ENCODE results near the gene DENND4A. TPM values are rescaled to one million over a fixed set of nuclear protein-coding genes. Genes with fewer than 3 reads are reported as not detected.
A peak's percentile ranks its signal among the peaks of the same experiment; 100 is the strongest.
"Not testable (repeated sequence)": the region's sequence is repeated elsewhere in the genome, so short reads cannot be mapped to it uniquely, and the experiment has no call there.

DENND4A gene
- total RNA-seq, 2 experiments from 2014 or later = 39.9 to 41.3 TPM

- intact Hi-C loops (cut with micrococcal nuclease) = no loop called here
- DNase-seq = no peak
- no peak overlapping the region for H3K4me3 Mint-ChIP-seq
- no peaks in the 10 kb centered on the region for H3K9me3 Mint-ChIP-seq
- peaks cover 26% of the 10 kb centered on the region for H3K4me1 Mint-ChIP-seq (ENCODE audit: low read depth)
- POLR2A ChIA-PET = no interaction called here
- CTCF ChIA-PET = no interaction called here
- H3K27ac Mint-ChIP-seq = peak overlapping the region; percentile 19
- peaks cover 7% of the 10 kb centered on the region for H3K36me3 Mint-ChIP-seq
- H3K27me3 Mint-ChIP-seq = no peaks in the 10 kb centered on the region
Observed at GRCh38 chr15:65783872-65784271, 8.2 kb downstream of the DENND4A start.

DNA sequence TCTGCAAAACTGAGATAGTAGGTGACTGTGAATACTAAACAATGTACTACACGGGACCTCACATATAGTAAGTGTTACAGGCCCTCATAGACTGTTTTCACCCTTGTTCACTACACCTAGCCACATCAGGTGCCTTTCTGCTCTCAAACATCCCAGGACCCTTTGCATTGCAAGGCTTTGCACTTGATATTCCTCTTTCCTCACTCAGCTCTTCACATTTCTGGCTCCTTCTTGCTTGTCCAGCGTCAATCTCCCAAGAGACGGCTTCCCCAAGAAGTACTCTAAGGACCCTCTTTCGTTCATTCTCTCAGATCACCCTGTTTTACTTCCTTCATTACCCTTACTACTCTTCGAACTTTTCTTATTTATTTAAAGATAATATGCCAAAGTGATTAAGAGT is 10.0 kb downstream of the DENND4A start:
- CTCF ChIA-PET = no interaction called here
- H3K9me3 Mint-ChIP-seq = no peaks in the 10 kb centered on the region
- H3K36me3 Mint-ChIP-seq = peaks cover 8% of the 10 kb centered on the region
- DNase-seq = no peak
- intact Hi-C loops (cut with micrococcal nuclease) = no loop called here
- H3K4me1 Mint-ChIP-seq (ENCODE audit: low read depth) = peaks cover 21% of the 10 kb centered on the region
- POLR2A ChIA-PET = interaction anchor here (0.6 to 1.2 kb wide), 2 partner anchors 9 to 13 kb away, joined by 6 read pairs; no protein-coding TSS in a partner anchor
- H3K27me3 Mint-ChIP-seq = no peaks in the 10 kb centered on the region
- H3K4me3 Mint-ChIP-seq = no peak overlapping the region
- H3K27ac Mint-ChIP-seq = no peak overlapping the region

- H3K4me3 Mint-ChIP-seq = not testable (repeated sequence)
Observed at GRCh38 chr15:65778701-65779100, 13.4 kb downstream of the DENND4A start.

DNA sequence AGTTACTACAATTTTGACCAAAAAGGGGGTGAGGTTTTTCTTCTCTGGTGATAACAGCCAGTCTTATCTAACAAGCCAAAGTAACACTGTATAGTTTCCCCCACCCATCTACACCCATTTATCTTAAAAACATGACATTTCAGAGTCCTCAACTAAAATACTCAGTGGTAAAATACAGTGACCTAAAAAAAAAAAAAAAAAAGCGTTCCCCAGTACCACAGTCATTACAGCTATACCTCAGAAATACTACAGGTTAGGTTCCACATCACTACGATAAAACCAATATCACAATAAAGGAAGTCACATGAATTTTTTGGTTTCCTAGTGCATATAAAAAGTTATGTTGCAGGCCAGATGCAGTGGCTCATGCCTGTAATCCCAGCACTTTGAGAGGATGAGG is 13.8 kb downstream of the DENND4A start:
- H3K27me3 Mint-ChIP-seq = no peaks in the 10 kb centered on the region
- H3K36me3 Mint-ChIP-seq = peaks cover 7% of the 10 kb centered on the region
- peaks cover 24% of the 10 kb centered on the region for H3K4me1 Mint-ChIP-seq (ENCODE audit: low read depth)
- intact Hi-C loops (cut with micrococcal nuclease) = no loop called here
- H3K9me3 Mint-ChIP-seq = no peaks in the 10 kb centered on the region
- ChIA-PET CTCF (no interaction called here), POLR2A (interaction anchor here (0.6 kb wide), 3 partner anchors 14 to 357 kb away, joined by 3 to 4 read pairs (median 3); partner anchors contain the start of gene DENND4A)
- H3K4me3 Mint-ChIP-seq = no peak overlapping the region
- peak overlapping the region; percentile 16 for H3K27ac Mint-ChIP-seq
- no peak for DNase-seq

More at GRCh38 chr15:65778701-65779100, 13.4 kb downstream of the DENND4A start:
- ChIA-PET POLR2A (interaction anchor here (0.6 kb wide), 2 partner anchors 99 to 357 kb away, joined by 3 read pairs; no protein-coding TSS in a partner anchor), CTCF (interaction anchor here (0.7 kb wide), 1 partner anchor 84 kb away, joined by 3 read pairs; no protein-coding TSS in a partner anchor)
- Mint-ChIP-seq H3K4me1 (ENCODE audit: low read depth) (peaks cover 22% of the 10 kb centered on the region), H3K27ac (peak overlapping the region; percentile 16)
- H3K27me3 Mint-ChIP-seq; DNase-seq; H3K9me3 Mint-ChIP-seq; intact Hi-C loops (cut with micrococcal nuclease); H3K36me3 Mint-ChIP-seq: not testable (repeated sequence)

DNA sequence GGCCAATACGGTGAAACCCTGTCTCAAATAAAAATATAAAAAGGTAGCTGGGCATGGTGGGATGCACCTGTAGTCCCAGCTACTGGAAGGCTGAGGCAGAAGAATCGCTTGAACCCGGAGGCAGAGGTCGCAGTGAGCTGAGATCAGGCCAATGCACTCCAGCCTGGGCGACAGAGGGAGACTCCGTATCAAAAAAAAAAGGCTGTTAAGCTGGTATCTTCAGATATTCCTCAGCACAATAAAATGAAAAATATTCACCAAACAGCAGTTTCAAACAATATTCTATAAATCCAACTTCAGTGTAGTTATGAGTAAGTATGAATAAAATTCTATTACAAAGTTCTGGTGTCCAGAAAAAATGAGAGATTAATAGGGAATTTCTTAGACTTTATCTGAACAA is 14.2 kb downstream of the DENND4A start:
- Mint-ChIP-seq H3K36me3 (peaks cover 7% of the 10 kb centered on the region), H3K4me1 (ENCODE audit: low read depth) (peaks cover 25% of the 10 kb centered on the region), H3K27ac (no peak overlapping the region), H3K27me3 (no peaks in the 10 kb centered on the region), H3K9me3 (no peaks in the 10 kb centered on the region), H3K4me3 (no peak overlapping the region)
- CTCF ChIA-PET = interaction anchor here (0.6 kb wide), 1 partner anchor 41 kb away, joined by 4 read pairs; no protein-coding TSS in a partner anchor
- intact Hi-C loops (cut with micrococcal nuclease) = no loop called here
- DNase-seq = no peak
- POLR2A ChIA-PET = interaction anchor here (0.6 kb wide), 1 partner anchor 14 kb away, joined by 4 read pairs; the partner anchor contains the start of gene DENND4A

DNA sequence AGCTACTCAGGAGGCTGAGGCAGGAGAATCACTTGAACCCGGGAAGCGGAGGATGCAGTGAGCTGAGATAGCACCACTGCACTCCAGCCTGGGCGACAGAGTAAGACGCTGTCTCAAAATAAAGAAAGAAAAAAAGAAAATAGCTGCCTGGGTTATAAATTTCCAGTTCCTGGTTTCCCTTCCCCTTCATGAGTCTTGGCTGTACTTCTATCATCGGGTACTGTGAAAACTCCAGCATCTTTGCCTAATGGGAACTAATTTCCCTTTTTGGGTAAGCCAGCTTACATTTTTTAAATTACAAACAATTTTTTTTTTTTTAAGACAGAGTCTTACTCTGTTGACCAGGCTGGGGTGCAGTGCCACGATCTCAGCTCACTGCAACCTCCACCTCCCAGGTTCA is 15.0 kb downstream of the DENND4A start:
- POLR2A ChIA-PET = interaction anchor here (0.6 kb wide), 1 partner anchor 14 kb away, joined by 3 read pairs; no protein-coding TSS in a partner anchor
- no peaks in the 10 kb centered on the region for H3K27me3 Mint-ChIP-seq
- H3K36me3 Mint-ChIP-seq = peaks cover 9% of the 10 kb centered on the region
- no peaks in the 10 kb centered on the region for H3K9me3 Mint-ChIP-seq
- peaks cover 29% of the 10 kb centered on the region for H3K4me1 Mint-ChIP-seq (ENCODE audit: low read depth)
- intact Hi-C loops (cut with micrococcal nuclease) = no loop called here
- H3K4me3 Mint-ChIP-seq = no peak overlapping the region
- CTCF ChIA-PET = interaction anchor here (0.6 kb wide), 1 partner anchor 41 kb away, joined by 4 read pairs; no protein-coding TSS in a partner anchor
- no peak overlapping the region for H3K27ac Mint-ChIP-seq
- DNase-seq = no peak

DNA sequence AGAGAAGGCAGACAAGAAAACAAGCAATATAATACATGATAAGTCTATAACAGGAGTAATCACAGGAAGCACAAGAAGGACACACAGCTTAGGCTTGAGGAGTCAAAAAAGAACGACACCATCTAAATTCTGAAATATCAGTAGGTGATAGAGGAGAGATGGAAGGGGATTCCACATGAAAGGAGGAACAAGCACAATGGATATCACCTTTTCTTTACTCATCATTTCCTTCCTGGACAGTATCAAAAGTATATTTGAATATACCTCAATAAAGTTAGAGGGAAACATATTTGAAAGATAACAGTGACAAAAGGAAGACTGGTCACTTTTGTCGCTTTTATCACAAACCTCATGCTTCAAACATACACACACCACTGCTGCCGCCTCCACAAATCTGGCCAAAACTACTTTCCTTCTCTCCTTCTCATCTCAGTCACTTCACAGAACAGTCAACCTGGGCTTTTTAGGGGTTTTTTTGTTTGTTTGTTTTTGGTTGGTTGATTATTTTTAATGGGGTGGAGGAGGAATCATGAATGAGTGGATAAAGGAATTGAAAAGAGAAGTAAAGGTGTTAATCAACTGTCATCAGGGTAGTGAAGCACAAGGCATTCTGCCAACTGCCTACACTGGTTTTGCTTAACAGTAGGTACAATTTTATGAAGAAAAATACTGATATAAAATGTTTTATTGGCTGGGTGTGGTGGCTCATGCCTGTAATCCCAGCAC is 18.5 kb downstream of the DENND4A start:
- peak overlapping the region; percentile 53 for H3K27ac Mint-ChIP-seq
- intact Hi-C loops (cut with micrococcal nuclease) = loop anchor here (1.0 kb wide), 1 partner anchor 12 kb away; no protein-coding TSS in a partner anchor
- peak; percentile 52 for DNase-seq
- no peaks in the 10 kb centered on the region for H3K27me3 Mint-ChIP-seq
- H3K4me1 Mint-ChIP-seq (ENCODE audit: low read depth) = peaks cover 40% of the 10 kb centered on the region
- POLR2A ChIA-PET = no interaction called here
- CTCF ChIA-PET = interaction anchor here (0.7 kb wide), 1 partner anchor 17 kb away, joined by 3 read pairs; no protein-coding TSS in a partner anchor
- H3K36me3 Mint-ChIP-seq = peaks cover 18% of the 10 kb centered on the region
- H3K4me3 Mint-ChIP-seq = no peak overlapping the region
- H3K9me3 Mint-ChIP-seq = no peaks in the 10 kb centered on the region

DNA sequence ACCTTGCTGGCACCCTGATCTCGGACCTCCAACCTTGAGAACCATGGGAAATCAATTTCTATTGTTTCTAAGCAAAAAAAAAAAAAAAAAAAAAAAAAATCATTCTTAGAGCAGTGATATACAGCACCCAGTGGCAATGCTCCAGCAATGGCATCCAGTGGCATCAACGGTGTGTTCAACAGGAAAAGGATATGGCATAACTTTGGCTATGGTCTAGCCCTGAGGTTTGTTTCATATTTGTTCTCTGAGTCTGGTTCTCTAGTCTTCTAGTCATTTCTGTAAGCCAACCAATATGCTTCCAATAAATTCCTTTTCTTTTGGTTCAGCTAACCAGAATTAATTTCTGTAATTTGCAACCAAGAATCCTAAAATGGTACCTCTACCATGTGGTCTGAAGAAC is 19.2 kb downstream of the DENND4A start:
- Mint-ChIP-seq H3K9me3 (no peaks in the 10 kb centered on the region), H3K27me3 (no peaks in the 10 kb centered on the region), H3K36me3 (peaks cover 21% of the 10 kb centered on the region), H3K4me1 (ENCODE audit: low read depth) (peaks cover 42% of the 10 kb centered on the region), H3K27ac (no peak overlapping the region), H3K4me3 (no peak overlapping the region)
- POLR2A ChIA-PET = no interaction called here
- intact Hi-C loops (cut with micrococcal nuclease) = loop anchor here (1.0 kb wide), 1 partner anchor 12 kb away; no protein-coding TSS in a partner anchor
- DNase-seq = no peak
- CTCF ChIA-PET = no interaction called here

DNA sequence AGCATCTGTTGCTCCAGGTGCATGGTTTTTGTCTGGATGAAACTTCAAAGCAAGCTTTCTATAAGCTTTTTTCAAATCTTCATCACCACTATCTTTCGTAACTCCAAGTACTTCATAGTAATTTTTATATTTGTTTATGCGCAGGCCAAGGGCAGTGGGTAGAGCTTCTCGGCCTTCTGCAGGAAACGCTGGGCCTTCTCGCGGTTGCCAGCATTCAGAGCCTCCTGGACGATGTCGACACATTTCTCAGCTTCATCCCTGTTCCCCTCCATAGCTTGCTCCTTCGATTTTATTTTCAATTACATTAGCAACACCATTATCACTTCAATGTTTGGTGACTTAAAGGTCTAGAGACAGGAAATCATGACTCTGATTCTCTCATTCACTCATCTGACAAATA is 20.2 kb downstream of the DENND4A start:
- no peaks in the 10 kb centered on the region for H3K9me3 Mint-ChIP-seq
- intact Hi-C loops (cut with micrococcal nuclease) = no loop called here
- H3K4me1 Mint-ChIP-seq (ENCODE audit: low read depth) = peaks cover 53% of the 10 kb centered on the region
- ChIA-PET CTCF (no interaction called here), POLR2A (no interaction called here)
- H3K4me3 Mint-ChIP-seq = no peak overlapping the region
- H3K36me3 Mint-ChIP-seq = peaks cover 23% of the 10 kb centered on the region
- H3K27me3 Mint-ChIP-seq = no peaks in the 10 kb centered on the region
- DNase-seq = no peak
- no peak overlapping the region for H3K27ac Mint-ChIP-seq

DNA sequence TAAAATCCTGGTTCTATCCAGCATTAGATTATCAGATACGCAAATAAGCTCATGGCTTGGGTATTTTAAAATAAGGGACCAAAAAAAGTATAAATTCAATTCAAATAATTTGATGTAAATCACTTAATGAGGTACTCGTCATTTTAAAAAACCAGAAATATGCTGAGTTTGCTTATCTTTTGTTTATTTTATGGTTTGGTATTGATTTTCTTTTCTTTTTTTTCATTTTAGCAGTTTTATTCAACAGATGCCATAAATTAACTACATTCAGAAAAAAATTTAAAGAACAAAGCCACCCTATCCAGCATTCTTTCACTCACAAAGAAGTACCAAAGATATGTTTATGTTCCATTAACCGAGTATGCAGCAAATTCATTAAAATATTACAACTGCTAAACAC is 22.6 kb downstream of the DENND4A start:
- H3K27ac Mint-ChIP-seq = no peak overlapping the region
- no peaks in the 10 kb centered on the region for H3K9me3 Mint-ChIP-seq
- peaks cover 53% of the 10 kb centered on the region for H3K4me1 Mint-ChIP-seq (ENCODE audit: low read depth)
- ChIA-PET CTCF (interaction anchor here (0.6 to 1.2 kb wide), 3 partner anchors 19 to 88 kb away, joined by 3 to 4 read pairs (median 3); no protein-coding TSS in a partner anchor), POLR2A (interaction anchor here (0.7 kb wide), 1 partner anchor 95 kb away, joined by 3 read pairs; no protein-coding TSS in a partner anchor)
- DNase-seq = no peak
- no peak overlapping the region for H3K4me3 Mint-ChIP-seq
- no peaks in the 10 kb centered on the region for H3K27me3 Mint-ChIP-seq
- peaks cover 23% of the 10 kb centered on the region for H3K36me3 Mint-ChIP-seq
- intact Hi-C loops (cut with micrococcal nuclease) = no loop called here

GRCh38 chr15:65767895-65768294 is 24.2 kb downstream of the DENND4A start:
- Mint-ChIP-seq H3K4me1 (ENCODE audit: low read depth) (peaks cover 52% of the 10 kb centered on the region), H3K9me3 (no peaks in the 10 kb centered on the region), H3K27me3 (no peaks in the 10 kb centered on the region), H3K4me3 (no peak overlapping the region), H3K36me3 (peaks cover 18% of the 10 kb centered on the region), H3K27ac (peak overlapping the region; percentile 28)
- intact Hi-C loops (cut with micrococcal nuclease) = no loop called here
- ChIA-PET CTCF (interaction anchor here (2.2 kb wide), 1 partner anchor 94 kb away, joined by 5 read pairs; no protein-coding TSS in a partner anchor), POLR2A (no interaction called here)
- peak; percentile 56 for DNase-seq

DNA sequence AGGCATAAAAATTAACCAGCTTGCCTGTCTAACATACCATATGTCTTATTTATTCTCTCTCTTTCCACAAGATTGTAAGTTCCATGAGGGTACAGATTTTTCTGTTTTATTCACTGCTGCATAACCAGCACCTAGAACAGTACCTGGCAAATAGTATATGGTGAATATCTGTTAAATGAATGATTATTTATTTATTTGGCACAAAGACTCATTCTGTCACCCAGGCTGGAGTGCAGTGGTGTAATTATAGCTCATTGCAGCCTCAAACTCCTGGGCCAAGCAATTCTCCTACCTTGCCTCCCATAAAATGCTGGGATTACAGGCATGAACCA is 24.9 kb downstream of the DENND4A start:
- Mint-ChIP-seq H3K9me3 (no peaks in the 10 kb centered on the region), H3K27me3 (no peaks in the 10 kb centered on the region), H3K27ac (no peak overlapping the region), H3K4me1 (ENCODE audit: low read depth) (peaks cover 56% of the 10 kb centered on the region), H3K4me3 (no peak overlapping the region), H3K36me3 (peaks cover 18% of the 10 kb centered on the region)
- ChIA-PET POLR2A (no interaction called here), CTCF (interaction anchor here (2.2 kb wide), 1 partner anchor 95 kb away, joined by 5 read pairs; no protein-coding TSS in a partner anchor)
- DNase-seq = no peak
- intact Hi-C loops (cut with micrococcal nuclease) = no loop called here

All from activated CD4-positive, alpha-beta memory T cell treated with anti-CD3 and anti-CD28 coated beads for 36 hours (primary cell).